ENCODE data around the gene HCK.
"Not testable (repeated sequence)": the region's sequence is repeated elsewhere in the genome, so short reads cannot be mapped to it uniquely, and the experiment has no call there.

HCK gene

GRCh38 chr20:32028647-32029372, 23.2 kb upstream of the HCK start:
- H3K4me3 ChIP-seq (ENCODE audit: low read depth, low read length) = no peak overlapping the region
- in situ Hi-C loops (cut with HindIII; ENCODE audit: low sequenced_read_pairs) = no loop called here
- no peak for TF ChIP-seq CTCF (IDR thresholded peaks at IDR 0.05; ENCODE audit: low read depth, low read length)
- DNase-seq (ENCODE audit: low read depth, low spot score) = peak; percentile 18

DNA sequence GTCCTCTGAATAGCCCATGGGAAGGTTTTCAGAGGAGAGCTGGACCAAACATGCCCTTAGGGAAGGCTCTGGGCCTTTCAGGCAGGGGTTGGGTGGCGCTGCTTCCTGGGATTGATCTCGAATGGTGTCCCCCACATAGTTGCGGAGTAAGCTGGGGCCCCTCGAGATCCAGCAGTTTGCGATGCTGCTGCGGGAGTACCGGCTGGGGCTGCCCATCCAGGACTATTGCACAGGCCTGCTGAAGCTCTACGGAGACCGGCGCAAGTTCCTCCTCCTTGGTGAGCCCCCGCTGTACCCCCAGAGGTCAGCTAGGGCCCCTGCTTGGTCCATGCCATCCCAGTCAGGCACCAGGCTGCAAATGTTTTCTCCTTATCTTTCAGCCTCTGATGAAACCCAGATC, 22.5 kb upstream of the HCK start:
- no peak for TF ChIP-seq CTCF (IDR thresholded peaks at IDR 0.05; ENCODE audit: low read depth, low read length)
- in situ Hi-C loops (cut with HindIII; ENCODE audit: low sequenced_read_pairs) = no loop called here
- no peak for DNase-seq (ENCODE audit: low read depth, low spot score)
- H3K4me3 ChIP-seq (ENCODE audit: low read depth, low read length) = no peak overlapping the region

DNA sequence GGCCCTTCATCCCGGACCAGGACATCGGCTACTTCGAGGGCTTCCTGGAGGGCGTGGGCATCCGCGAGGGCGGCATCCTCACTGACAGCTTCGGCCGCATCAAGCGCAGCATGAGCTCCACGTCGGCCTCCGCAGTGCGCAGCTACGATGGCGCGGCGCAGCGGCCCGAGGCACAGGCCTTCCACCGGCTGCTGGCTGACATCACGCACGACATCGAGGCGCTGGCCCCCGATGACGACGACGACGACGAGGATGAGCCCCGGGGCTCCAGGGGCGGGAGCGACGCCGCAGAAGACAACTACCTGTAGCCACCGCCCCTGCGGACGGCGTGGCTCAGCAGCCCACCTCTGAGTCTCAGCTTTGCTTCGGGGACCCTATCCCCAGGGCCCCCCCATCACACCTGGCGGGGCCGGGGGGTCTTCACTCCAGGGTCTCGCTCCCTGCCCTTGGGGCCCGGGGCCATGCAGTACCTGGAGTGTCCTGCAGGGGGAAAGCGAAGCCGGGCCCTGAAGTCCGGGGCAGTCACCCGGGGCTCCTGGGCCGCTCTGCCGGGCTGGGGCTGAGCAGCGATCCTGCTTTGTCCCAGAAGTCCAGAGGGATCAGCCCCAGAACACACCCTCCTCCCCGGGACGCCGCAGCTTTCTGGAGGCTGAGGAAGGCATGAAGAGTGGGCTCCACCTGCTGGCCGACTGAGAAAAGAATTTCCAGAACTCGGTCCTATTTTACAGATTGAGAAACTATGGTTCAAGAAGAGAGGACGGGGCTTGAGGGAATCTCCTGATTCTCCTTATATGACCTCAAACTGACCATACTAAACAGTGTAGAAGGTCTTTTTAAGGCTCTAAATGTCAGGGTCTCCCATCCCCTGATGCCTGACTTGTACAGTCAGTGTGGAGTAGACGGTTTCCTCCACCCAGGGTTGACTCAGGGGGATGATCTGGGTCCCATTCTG, 20.8 kb upstream of the HCK start:
- DNase-seq (ENCODE audit: low read depth, low spot score) = peak; percentile 63
- in situ Hi-C loops (cut with HindIII; ENCODE audit: low sequenced_read_pairs) = no loop called here
- peak; percentile 91 for TF ChIP-seq CTCF (IDR thresholded peaks at IDR 0.05; ENCODE audit: low read depth, low read length)
- H3K4me3 ChIP-seq (ENCODE audit: low read depth, low read length) = peak overlapping the region; percentile 6

GRCh38 chr20:32033316-32033715, 18.7 kb upstream of the HCK start:
- DNase-seq (ENCODE audit: low read depth, low spot score) = no peak
- H3K4me3 ChIP-seq (ENCODE audit: low read depth, low read length) = no peak overlapping the region
- TF ChIP-seq CTCF (IDR thresholded peaks at IDR 0.05; ENCODE audit: low read depth, low read length) = no peak
- in situ Hi-C loops (cut with HindIII; ENCODE audit: low sequenced_read_pairs) = no loop called here

DNA sequence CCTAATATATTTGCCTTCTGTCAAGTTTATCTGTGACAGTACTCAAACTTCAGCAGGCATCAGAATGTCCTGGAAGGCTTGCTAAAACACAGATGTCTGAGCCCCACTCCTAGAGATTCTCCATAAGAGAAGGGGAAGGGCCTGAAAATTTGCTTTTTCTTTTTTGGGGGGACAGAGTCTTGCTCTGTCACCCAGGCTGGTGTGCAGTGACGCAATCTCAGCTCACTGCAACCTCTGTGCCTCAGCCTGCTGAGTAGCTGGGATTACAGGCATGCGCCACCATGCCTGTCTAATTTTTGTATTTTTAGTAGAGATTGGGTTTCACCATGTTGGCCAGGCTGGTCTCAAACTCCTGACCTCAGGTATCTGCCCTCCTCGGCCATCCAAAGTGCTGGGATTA, 18.3 kb upstream of the HCK start:
- H3K4me3 ChIP-seq (ENCODE audit: low read depth, low read length); in situ Hi-C loops (cut with HindIII; ENCODE audit: low sequenced_read_pairs); DNase-seq (ENCODE audit: low read depth, low spot score): not testable (repeated sequence)

- no peak for DNase-seq (ENCODE audit: low read depth, low spot score)
- in situ Hi-C loops (cut with HindIII; ENCODE audit: low sequenced_read_pairs) = no loop called here
Observed at GRCh38 chr20:32034581-32035425, 17.2 kb upstream of the HCK start.

More at GRCh38 chr20:32034581-32035425, 17.2 kb upstream of the HCK start:
- TF ChIP-seq CTCF (IDR thresholded peaks at IDR 0.05; ENCODE audit: low read depth, low read length) = no peak
- no peak overlapping the region for H3K4me3 ChIP-seq (ENCODE audit: low read depth, low read length)
